GM12801 (cell line): ENCODE measurements around the gene CDC20B.

Experiments used
- TF ChIP-seq, protein P1 (sequence below): IDR thresholded peaks from one replicate; pipeline ENCODE4 v1.5.1; 2011; ENCODE audit warnings: control low read depth; ENCODE audit not compliant: insufficient read length; ENCODE audit errors: extremely low read depth

Gene CDC20B

DNA sequence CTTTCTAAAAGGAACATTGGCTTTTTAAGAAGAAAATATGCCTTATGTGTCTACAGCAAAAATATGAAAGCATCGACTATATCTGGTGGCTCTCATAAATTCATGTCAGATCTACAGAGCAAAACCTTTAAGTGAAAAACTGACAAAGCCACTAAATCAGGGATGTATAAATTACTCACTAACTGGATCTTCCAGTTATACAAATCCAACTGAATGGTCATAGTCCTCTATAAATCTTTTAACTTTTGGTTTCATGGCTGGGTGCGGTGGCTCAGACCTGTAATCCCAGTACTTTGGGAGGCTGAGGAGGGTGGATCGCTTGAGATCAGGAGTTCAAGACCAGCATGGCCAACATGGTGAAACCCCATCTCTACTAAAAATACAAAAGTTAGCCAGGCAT, 99.8 kb downstream of the CDC20B start:
- TF ChIP-seq, protein P1, sequence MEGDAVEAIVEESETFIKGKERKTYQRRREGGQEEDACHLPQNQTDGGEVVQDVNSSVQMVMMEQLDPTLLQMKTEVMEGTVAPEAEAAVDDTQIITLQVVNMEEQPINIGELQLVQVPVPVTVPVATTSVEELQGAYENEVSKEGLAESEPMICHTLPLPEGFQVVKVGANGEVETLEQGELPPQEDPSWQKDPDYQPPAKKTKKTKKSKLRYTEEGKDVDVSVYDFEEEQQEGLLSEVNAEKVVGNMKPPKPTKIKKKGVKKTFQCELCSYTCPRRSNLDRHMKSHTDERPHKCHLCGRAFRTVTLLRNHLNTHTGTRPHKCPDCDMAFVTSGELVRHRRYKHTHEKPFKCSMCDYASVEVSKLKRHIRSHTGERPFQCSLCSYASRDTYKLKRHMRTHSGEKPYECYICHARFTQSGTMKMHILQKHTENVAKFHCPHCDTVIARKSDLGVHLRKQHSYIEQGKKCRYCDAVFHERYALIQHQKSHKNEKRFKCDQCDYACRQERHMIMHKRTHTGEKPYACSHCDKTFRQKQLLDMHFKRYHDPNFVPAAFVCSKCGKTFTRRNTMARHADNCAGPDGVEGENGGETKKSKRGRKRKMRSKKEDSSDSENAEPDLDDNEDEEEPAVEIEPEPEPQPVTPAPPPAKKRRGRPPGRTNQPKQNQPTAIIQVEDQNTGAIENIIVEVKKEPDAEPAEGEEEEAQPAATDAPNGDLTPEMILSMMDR = no peak

DNA sequence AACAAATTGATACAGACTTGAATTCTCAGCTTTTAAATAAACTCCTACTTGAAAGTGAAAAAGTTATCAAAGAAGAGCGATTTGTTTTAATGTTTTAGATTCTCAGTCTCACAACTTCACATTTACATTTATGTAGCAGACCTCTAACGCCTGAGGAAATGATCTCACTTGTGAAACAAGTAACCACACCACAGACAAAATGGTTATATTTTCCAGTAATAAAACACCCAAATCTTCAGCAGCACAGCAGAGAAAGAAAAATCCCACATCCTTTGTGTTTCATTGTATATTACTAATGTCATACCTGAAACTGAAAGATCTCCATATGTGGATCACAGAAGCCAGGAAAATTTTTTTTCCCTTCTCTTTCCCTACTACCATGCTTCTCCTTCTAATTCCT, 100.3 kb downstream of the CDC20B start:
- TF ChIP-seq, protein P1 = no peak

DNA sequence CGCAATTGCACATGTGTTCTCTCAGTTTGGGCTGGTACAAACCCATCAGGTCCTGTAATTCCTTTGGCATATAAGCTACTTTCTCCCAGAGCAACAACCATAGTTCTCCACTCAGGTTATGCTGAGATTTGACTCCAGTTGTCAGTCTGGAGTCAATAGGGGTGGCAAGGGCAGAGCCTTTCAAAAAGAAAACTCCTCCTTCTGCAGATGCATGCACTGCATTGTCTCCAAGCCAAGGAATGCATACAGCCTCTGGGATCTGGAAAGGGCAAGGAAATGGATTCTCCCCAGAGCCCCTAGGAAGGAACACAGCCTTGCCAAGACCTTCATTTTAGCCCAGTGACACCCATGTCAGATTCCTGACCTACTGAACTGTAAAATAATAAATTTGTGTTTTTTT, 101.6 kb downstream of the CDC20B start:
- TF ChIP-seq, protein P1 = no peak

DNA sequence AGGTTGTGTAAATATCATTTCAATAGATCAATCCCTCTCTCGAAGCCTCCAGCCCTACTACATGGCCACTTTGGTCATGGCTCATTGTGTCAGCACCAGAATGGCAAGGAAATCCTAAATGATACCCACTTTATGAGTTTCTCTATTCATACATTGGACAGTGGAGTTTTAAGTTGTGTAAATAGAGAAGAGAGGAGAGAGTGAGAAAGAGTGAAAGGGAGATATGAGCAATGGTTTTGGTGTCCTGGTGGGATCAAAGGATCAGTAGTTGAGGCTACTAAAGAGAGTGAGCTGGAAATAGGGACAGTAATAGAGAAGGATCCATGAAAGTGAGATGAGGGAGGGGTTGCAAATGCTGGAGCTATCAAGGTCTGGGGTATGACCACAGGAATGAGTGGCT, 102.0 kb downstream of the CDC20B start:
- TF ChIP-seq, protein P1 = no peak

DNA sequence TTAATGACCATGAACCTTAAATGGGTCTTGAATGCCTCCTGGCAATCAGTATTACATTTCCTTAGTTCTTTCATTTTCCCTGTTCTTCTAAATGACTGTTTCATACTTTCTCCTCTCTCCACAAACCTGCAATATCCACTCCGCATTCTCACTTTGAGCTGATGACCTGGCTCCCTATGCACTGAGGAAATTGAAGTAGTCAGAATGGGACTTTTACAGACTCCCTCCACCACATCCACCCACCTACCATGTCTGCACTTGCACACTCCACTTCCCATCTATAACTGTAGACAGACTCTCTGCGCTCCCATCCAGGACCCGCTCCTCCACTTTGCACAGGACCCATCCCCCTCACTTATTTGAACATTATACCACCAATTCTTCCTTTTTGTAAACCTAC, 106.7 kb downstream of the CDC20B start:
- TF ChIP-seq, protein P1 = no peak

DNA sequence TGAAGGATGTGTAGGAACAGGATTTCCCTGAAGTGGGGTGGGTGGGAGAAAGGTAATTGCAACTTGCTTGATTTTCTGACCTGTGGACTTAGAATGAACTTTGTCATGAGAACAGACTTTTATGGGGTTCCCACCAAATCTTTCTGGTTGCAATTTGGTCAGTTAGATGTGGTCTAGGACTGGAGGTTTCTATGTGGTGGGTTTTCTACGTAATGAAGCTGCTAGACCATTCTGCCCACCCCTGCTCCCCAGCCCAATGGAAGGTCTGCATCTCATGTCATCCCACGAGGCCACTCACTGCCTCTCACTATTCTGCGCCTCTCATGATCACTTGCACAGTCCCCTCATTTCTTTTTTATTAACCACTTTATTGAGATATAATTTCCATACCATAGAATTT, 108.5 kb downstream of the CDC20B start:
- TF ChIP-seq, protein P1 = no peak

DNA sequence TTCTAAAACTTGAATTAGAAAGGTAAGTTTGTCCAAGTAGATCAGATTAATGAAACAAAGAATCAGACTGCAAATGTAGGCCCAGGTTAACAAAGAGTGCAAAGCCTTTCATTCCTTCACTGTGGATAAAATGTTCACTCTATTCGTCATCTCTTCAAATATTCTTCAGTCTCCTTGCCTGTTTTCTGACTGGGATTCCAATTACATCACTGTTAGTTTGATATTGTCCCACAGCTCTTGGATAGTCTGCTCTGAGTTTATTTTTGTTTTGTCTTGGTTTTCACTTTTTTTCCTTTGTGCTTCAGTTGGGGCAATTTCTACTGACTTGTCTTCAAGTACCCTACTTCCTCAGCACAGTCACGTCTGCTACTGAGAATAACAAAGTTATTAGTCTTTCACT, 109.1 kb downstream of the CDC20B start:
- TF ChIP-seq, protein P1 = no peak
